H9 (cell line): ENCODE data around the gene RHBDF1. TPM values are rescaled to one million over a fixed set of nuclear protein-coding genes. Genes with fewer than 3 reads are reported as not detected.
A peak's percentile ranks its signal among the peaks of the same experiment; 100 is the strongest.

ENCODE experiments used
- DNase-seq: peaks from one replicate; pipeline ENCODE4 v3.0.0-alpha.2; 2017
- H2AFZ ChIP-seq: one replicate; pipeline ENCODE4 v1.6.1; 2013; ENCODE audit warnings: mild to moderate bottlenecking, low read length, control low read depth, moderate library complexity
- H2AK5ac ChIP-seq: 2 replicates; pipeline ENCODE4 v1.6.1; 2013; ENCODE audit warnings: low read length, control low read depth, mixed read lengths; ENCODE audit not compliant: insufficient read length
- H2BK120ac ChIP-seq: one replicate; pipeline ENCODE4 v1.6.1; 2013; ENCODE audit warnings: low read depth, mild to moderate bottlenecking, low read length, control low read depth, inconsistent platforms; ENCODE audit not compliant: poor library complexity, severe bottlenecking
- H2BK12ac ChIP-seq: 2 replicates; pipeline ENCODE4 v1.6.1; 2013; ENCODE audit warnings: low read length, control low read depth, mixed read lengths, low read depth; ENCODE audit not compliant: insufficient read length
- H2BK15ac ChIP-seq: 2 replicates; pipeline ENCODE4 v1.6.1; 2013; ENCODE audit warnings: low read depth, low read length, control low read depth
- H2BK20ac ChIP-seq: one replicate; pipeline ENCODE4 v1.6.1; 2013; ENCODE audit warnings: low read depth, mild to moderate bottlenecking, low read length, control low read depth, inconsistent platforms; ENCODE audit not compliant: poor library complexity, severe bottlenecking
- H2BK5ac ChIP-seq: 2 replicates; pipeline ENCODE4 v1.6.1; 2013; ENCODE audit warnings: low read length, control low read depth, mixed read lengths; ENCODE audit not compliant: insufficient read length
- H3K14ac ChIP-seq: 2 replicates; pipeline ENCODE4 v1.6.1; 2013; ENCODE audit warnings: low read length, control low read depth; ENCODE audit not compliant: insufficient read depth
- H3K18ac ChIP-seq: 2 replicates; pipeline ENCODE4 v1.6.1; 2013; ENCODE audit warnings: low read depth, mild to moderate bottlenecking, mixed read lengths, low read length, control low read depth; ENCODE audit not compliant: insufficient read length
- H3K23ac ChIP-seq: 2 replicates; pipeline ENCODE4 v1.6.1; 2013; ENCODE audit warnings: low read length, control low read depth, mixed read lengths, low read depth; ENCODE audit not compliant: insufficient read length
- H3K23me2 ChIP-seq: 2 replicates; pipeline ENCODE4 v1.6.1; 2013; ENCODE audit warnings: low read depth, mild to moderate bottlenecking, mixed read lengths, low read length, control low read depth; ENCODE audit not compliant: insufficient read length, poor library complexity, severe bottlenecking
- H3K27ac ChIP-seq: 2 replicates; pipeline ENCODE4 v1.5.1; 2013; ENCODE audit warnings: low read length, control low read depth, mixed read lengths, low read depth; ENCODE audit not compliant: insufficient read length
- H3K27me3 ChIP-seq: 2 replicates; pipeline ENCODE4 v1.6.1; 2013; ENCODE audit warnings: low read length, control low read depth, inconsistent platforms; ENCODE audit not compliant: insufficient read depth
- H3K4ac ChIP-seq: 2 replicates; pipeline ENCODE4 v1.6.1; 2013; ENCODE audit warnings: low read depth, mild to moderate bottlenecking, control low read depth, inconsistent platforms, low read length, moderate library complexity
- H3K4me1 ChIP-seq: 2 replicates; pipeline ENCODE4 v1.6.1; 2013; ENCODE audit warnings: low read length, control low read depth, inconsistent platforms; ENCODE audit not compliant: insufficient read depth
- H3K4me2 ChIP-seq: 2 replicates; pipeline ENCODE4 v1.6.1; 2013; ENCODE audit warnings: low read length, control low read depth, mixed read lengths; ENCODE audit not compliant: insufficient read length, insufficient read depth
- H3K56ac ChIP-seq: 2 replicates; pipeline ENCODE4 v1.6.1; 2013; ENCODE audit warnings: low read depth, mild to moderate bottlenecking, mixed read lengths, low read length, control low read depth; ENCODE audit not compliant: insufficient read length
- H3K79me1 ChIP-seq: 2 replicates; pipeline ENCODE4 v1.6.1; 2013; ENCODE audit warnings: low read depth, mild to moderate bottlenecking, moderate library complexity, low read length, control low read depth, inconsistent platforms; ENCODE audit not compliant: insufficient read depth, poor library complexity, severe bottlenecking
- H3K79me2 ChIP-seq: 2 replicates; pipeline ENCODE4 v1.6.1; 2013; ENCODE audit warnings: low read length, control low read depth, inconsistent platforms; ENCODE audit not compliant: insufficient read depth
- H3K9ac ChIP-seq: 2 replicates; pipeline ENCODE4 v1.6.1; 2013; ENCODE audit warnings: low read length, control low read depth, mixed read lengths; ENCODE audit not compliant: insufficient read length; ENCODE audit errors: extremely low read depth
- H3K9me3 ChIP-seq: one replicate; pipeline ENCODE4 v1.6.1; 2013; ENCODE audit warnings: low read depth, low read length, inconsistent platforms; ENCODE audit not compliant: control insufficient read depth
- H3T11ph ChIP-seq: one replicate; pipeline ENCODE4 v1.6.1; 2013; ENCODE audit warnings: mild to moderate bottlenecking, low read length, control low read depth, inconsistent platforms
- H4K20me1 ChIP-seq: one replicate; pipeline ENCODE4 v1.6.1; 2013; ENCODE audit not compliant: control insufficient read depth, insufficient read length, insufficient read depth
- H4K5ac ChIP-seq: 2 replicates; pipeline ENCODE4 v1.6.1; 2013; ENCODE audit warnings: low read depth, mild to moderate bottlenecking, mixed read lengths, low read length, control low read depth; ENCODE audit not compliant: insufficient read length
- H4K8ac ChIP-seq: replicated peaks from 2 replicates; pipeline ENCODE4 v1.6.1; 2013; ENCODE audit warnings: low read length, control low read depth, mixed read lengths, low read depth; ENCODE audit not compliant: insufficient read length
- H4K91ac ChIP-seq: 2 replicates; pipeline ENCODE4 v1.6.1; 2013; ENCODE audit warnings: low read depth, mild to moderate bottlenecking, moderate library complexity, mixed read lengths, low read length, control low read depth; ENCODE audit not compliant: insufficient read length
- H3K27ac Mint-ChIP-seq, 3 experiments: 2 replicates in 2 of 3; 3 replicates in 1 of 3; pipeline ENCODE4 v1.8.0; 2020 to 2021; ENCODE audit warnings: mixed read lengths in 3 of 3, mild to moderate bottlenecking in 1 of 3, moderate library complexity in 1 of 3
- H3K27me3 Mint-ChIP-seq: 2 replicates; pipeline ENCODE4 v1.8.0; 2021; ENCODE audit warnings: low read depth, mild to moderate bottlenecking, moderate library complexity, mixed read lengths
- H3K36me3 Mint-ChIP-seq, 3 experiments: 2 replicates in 2 of 3; 3 replicates in 1 of 3; pipeline ENCODE4 v1.8.0; 2020 to 2021; ENCODE audit warnings: low read depth in 3 of 3, mixed read lengths in 3 of 3; ENCODE audit not compliant: insufficient read depth in 1 of 3
- H3K4me1 Mint-ChIP-seq, 2 experiments: 2 replicates each; pipeline ENCODE4 v1.8.0; 2020; ENCODE audit warnings: mixed read lengths in 2 of 2
- H3K4me3 Mint-ChIP-seq, 2 experiments: 2 replicates in 1 of 2; 3 replicates in 1 of 2; pipeline ENCODE4 v1.8.0; 2020 to 2021; ENCODE audit warnings: mild to moderate bottlenecking in 2 of 2, mixed read lengths in 2 of 2, moderate library complexity in 1 of 2
- H3K9me3 Mint-ChIP-seq, 2 experiments: 2 replicates in 1 of 2; 3 replicates in 1 of 2; pipeline ENCODE4 v1.8.0; 2020; ENCODE audit warnings: mild to moderate bottlenecking in 2 of 2, mixed read lengths in 2 of 2, moderate library complexity in 1 of 2
- CTCF ChIP-seq: fragments of 200-600 bp; sonication (generic); conservative IDR thresholded peaks from 3 replicates; pipeline ENCODE4 v1.8.0; 2021; ENCODE audit warnings: antibody characterized with exemption, mild to moderate bottlenecking
- WGBS: extraction: QIAGEN DNeasy Blood & Tissue Kit; methylation state at CpG from one replicate; pipeline ENCODE4 v1.1.7; 2013; ENCODE audit warnings: missing lambda C conversion rate, low lambda C conversion rate, mixed read lengths; ENCODE audit not compliant: insufficient read length; ENCODE audit errors: extremely low coverage; 5-methylcytosine and 5-hydroxymethylcytosine counted together
- total RNA-seq: library from RNA; stranded (reverse); gene quantifications from 2 replicates; pipeline ENCODE4 v1.2.1, GENCODE V29; 2021

RHBDF1 gene
- total RNA-seq, 1 experiment from 2014 or later = 34.6 TPM

- H3K18ac ChIP-seq = no peak overlapping the region
- no peak overlapping the region for H3T11ph ChIP-seq
- H3K14ac ChIP-seq = no peak overlapping the region
- Mint-ChIP-seq H3K27ac (peak overlapping the region in 2 of 3 experiments; percentile 34 to 77; a peak in 4 of 7 replicates), H3K4me3 (peak overlapping the region in 1 of 2 experiments; percentile 18; a peak in 1 of 5 replicates), H3K36me3 (peaks cover 8 to 49% (median 37%) of the 10 kb centered on the region in 3 experiments; a peak in 6 of 7 replicates), H3K9me3 (no peaks in the 10 kb centered on the region), H3K27me3 (no peaks in the 10 kb centered on the region; the same call in 1 of the 2 replicates), H3K4me1 (peaks cover 8% of the 10 kb centered on the region in 2 experiments)
- no peak overlapping the region for H3K4ac ChIP-seq
- no peaks in the 10 kb centered on the region for H3K9me3 ChIP-seq
- no peak overlapping the region for H2AFZ ChIP-seq
- H2BK12ac ChIP-seq = no peak overlapping the region
- no peak overlapping the region for H4K5ac ChIP-seq
- H3K23me2 ChIP-seq = peaks cover 2% of the 10 kb centered on the region
- H3K4me1 ChIP-seq = no peaks in the 10 kb centered on the region
- no peak overlapping the region for H3K9ac ChIP-seq
- no peak overlapping the region for H3K56ac ChIP-seq
- H3K23ac ChIP-seq = no peak overlapping the region
- H4K91ac ChIP-seq = no peak overlapping the region
- WGBS = no CpG with 5 or more reads among the region's 21 CpGs
- H3K27ac ChIP-seq = no peak overlapping the region
- DNase-seq = no peak
- H3K79me1 ChIP-seq = no peaks in the 10 kb centered on the region
- no peak overlapping the region for H2AK5ac ChIP-seq
- no peak overlapping the region for H2BK120ac ChIP-seq
- H4K8ac ChIP-seq = no peak overlapping the region
- TF ChIP-seq CTCF = no peak
- H3K4me2 ChIP-seq = no peak overlapping the region
- no peaks in the 10 kb centered on the region for H3K79me2 ChIP-seq
- H2BK15ac ChIP-seq = no peak overlapping the region
- no peak overlapping the region for H2BK20ac ChIP-seq
- H4K20me1 ChIP-seq = peaks cover 5% of the 10 kb centered on the region
- H3K27me3 ChIP-seq = no peaks in the 10 kb centered on the region
- no peak overlapping the region for H2BK5ac ChIP-seq
Observed at GRCh38 chr16:83781-84615, 11.6 kb upstream of the RHBDF1 start.
